D721Med (cell line): ENCODE results near the gene RNF150.
A peak's percentile ranks its signal among the peaks of the same experiment; 100 is the strongest.
"Not testable (repeated sequence)": the region's sequence is repeated elsewhere in the genome, so short reads cannot be mapped to it uniquely, and the experiment has no call there.

ENCODE experiments used
- DNase-seq: peaks from one replicate; pipeline ENCODE4 v3.0.0; 2011; ENCODE audit warnings: low spot score; ENCODE audit not compliant: insufficient read length
- FAIRE-seq: peaks from 2 replicates; lab custom pipeline; 2011; peaks lifted over from hg19 to GRCh38; lab: Jason Lieb, UNC
- TF ChIP-seq, protein P1 (sequence below): IDR thresholded peaks from 2 replicates; pipeline ENCODE4 v1.5.1; 2012; ENCODE audit warnings: mild to moderate bottlenecking, control low read depth; ENCODE audit not compliant: insufficient read depth; ENCODE audit errors: missing control alignments

RNF150 gene

DNA sequence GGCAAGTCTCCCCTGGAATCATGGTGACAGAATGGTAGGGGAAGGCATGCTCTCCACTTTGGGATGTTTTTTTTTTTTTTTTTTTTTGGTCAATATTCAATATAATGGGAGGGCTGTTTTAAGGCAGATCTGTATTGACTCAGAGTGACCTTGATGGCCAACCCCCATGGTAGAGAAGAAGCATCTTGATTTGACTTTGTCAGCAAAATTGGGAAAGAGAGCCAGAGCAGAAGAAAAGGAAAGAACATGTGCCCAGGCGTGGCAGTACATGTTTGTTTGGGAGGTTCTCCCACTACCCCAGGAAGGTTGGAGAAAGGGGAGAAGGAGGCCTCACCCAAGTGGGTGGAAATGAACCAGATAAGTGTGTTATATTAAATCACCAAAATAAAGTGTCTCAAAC, 314.8 kb downstream of the RNF150 start:
- no peak for DNase-seq
- TF ChIP-seq, protein P1, sequence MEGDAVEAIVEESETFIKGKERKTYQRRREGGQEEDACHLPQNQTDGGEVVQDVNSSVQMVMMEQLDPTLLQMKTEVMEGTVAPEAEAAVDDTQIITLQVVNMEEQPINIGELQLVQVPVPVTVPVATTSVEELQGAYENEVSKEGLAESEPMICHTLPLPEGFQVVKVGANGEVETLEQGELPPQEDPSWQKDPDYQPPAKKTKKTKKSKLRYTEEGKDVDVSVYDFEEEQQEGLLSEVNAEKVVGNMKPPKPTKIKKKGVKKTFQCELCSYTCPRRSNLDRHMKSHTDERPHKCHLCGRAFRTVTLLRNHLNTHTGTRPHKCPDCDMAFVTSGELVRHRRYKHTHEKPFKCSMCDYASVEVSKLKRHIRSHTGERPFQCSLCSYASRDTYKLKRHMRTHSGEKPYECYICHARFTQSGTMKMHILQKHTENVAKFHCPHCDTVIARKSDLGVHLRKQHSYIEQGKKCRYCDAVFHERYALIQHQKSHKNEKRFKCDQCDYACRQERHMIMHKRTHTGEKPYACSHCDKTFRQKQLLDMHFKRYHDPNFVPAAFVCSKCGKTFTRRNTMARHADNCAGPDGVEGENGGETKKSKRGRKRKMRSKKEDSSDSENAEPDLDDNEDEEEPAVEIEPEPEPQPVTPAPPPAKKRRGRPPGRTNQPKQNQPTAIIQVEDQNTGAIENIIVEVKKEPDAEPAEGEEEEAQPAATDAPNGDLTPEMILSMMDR: no peak
- FAIRE-seq: no peak

- DNase-seq (no peak), FAIRE-seq (no peak)
- TF ChIP-seq, protein P1: no peak
Observed at GRCh38 chr4:140816806-140817510, 316.3 kb downstream of the RNF150 start.

DNA sequence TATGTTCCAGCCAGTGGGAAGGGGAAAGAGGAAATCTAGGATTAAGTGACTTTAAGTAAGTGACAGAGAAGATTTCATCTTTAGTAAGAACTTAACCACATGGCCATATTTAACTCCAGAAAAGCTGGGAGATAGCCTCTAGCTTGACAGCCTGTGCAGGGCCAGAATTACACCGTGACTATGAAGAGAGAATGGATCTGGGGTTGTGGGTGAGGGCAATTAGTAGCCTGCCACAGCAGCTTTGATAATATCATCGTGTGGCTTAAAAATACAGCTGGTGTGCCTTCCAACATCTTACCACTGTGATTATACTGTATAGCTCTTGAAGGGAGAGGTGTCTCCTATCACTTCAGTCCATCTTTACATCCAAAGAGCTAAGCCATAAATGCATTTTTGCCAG, 319.5 kb downstream of the RNF150 start:
- DNase-seq (no peak), FAIRE-seq (peak; percentile 84)
- TF ChIP-seq, protein P1: no peak

- TF ChIP-seq, protein P1: no peak
- no peak for DNase-seq
- no peak for FAIRE-seq
Observed at GRCh38 chr4:140812916-140813315, 320.4 kb downstream of the RNF150 start.

DNA sequence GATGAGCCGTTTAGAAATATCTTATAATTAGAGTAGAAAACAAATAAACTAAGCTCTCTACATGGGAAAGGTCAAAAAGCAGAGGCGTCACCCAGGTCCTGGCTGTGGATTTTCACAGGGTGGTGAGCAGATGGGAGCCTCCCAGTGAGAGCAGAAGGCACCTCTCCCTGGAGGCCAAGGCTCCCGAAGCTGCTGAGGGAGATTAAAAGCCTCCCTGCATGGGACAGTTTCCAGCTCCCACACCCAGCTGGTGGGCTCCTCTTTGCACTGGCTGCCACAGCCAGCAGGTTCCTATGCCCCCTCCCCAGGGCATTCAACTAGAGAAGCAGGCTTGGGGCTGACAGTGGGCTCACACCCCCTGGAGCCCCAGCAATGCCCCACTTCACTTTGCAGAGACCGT, 321.8 kb downstream of the RNF150 start:
- FAIRE-seq: peak; percentile 61

GRCh38 chr4:140810591-140811169, 322.6 kb downstream of the RNF150 start:
- FAIRE-seq, DNase-seq: not testable (repeated sequence)

More for the DNA sequence above, 321.8 kb downstream of the RNF150 start:
- TF ChIP-seq, protein P1: no peak
- DNase-seq: no peak
